Endothelial cell of hepatic sinusoid (primary cell): ENCODE results near the gene SKA1.
"Not testable (repeated sequence)": the region's sequence is repeated elsewhere in the genome, so short reads cannot be mapped to it uniquely, and the experiment has no call there.

Experiments
- in situ Hi-C: cut with HindIII; loops from 2 replicates; pipeline ENCODE4 v1.10.0; 2017; ENCODE audit warnings: low sequenced_read_pairs

SKA1 gene

DNA sequence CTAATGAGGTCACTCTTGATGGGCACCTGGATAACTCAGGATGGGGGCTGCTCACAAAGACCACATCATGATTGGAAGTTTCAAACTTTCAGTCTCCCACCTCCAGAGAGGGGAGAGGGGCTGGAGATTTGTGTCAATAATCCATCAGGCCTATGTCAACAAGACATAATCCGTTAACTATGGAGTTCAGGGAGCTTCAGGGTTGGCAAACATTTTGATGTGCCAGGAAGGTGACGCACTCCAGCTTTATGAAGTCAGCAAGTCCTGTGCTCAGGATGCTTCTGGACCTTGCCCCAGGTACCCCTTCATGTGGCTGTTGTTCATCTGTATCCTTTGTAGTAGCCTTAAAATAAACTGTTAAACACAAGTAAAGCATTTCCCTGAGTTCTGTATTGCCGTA lies 19.0 kb downstream of the SKA1 start:
- in situ Hi-C loops = no loop called here

GRCh38 chr18:50395093-50395492 lies 20.2 kb downstream of the SKA1 start:
- in situ Hi-C loops = no loop called here

DNA sequence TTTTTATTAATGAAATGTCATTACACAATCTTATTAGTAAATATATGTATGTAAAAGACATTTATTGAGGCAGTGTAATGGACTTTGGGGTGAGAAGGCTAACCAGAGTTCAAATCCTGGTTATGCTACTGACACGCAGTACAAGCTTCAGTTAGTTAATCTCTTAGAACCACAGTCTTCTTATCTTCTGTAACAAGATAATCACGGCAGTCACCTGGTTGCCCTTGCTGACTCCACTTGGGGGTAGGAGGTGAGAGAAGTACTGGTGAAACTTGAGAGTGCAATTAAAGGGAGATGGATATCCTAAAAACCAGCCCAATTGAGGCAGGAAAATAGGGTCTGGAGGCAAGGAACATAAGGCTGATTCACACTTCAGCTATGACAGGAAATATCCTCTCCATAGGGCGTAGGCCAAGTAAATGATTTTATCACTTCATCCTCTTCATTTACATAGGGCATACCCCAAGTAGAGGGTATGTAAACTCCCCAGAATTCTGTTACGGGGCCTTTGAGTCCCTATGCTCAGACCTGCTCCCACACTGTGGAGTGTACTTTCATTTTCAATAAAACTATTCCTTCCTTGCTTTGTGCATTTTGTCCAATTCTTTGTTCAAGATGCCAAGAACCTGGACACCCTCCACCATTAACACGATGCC lies 21.3 kb downstream of the SKA1 start:
- in situ Hi-C loops = no loop called here

DNA sequence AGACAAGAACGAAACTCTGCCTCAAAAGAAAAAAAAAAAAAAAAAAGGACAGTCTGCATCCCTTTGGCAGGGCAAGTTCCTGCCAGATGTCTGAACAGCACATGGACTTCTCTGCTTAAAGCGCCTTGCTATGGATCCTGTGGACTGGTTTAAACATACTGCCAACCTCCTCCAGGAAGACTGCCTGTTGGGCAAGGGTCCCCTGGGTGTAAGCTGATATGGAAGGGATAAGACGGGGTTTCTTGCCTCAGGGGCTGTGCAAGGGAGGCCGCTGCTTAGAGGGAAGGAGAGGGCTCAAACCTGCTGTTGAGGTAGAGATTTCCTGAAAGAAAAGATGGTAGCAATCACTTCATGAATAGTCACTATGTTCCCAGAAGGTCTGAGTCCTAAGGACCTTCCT lies 22.2 kb downstream of the SKA1 start:
- in situ Hi-C loops = no loop called here

- in situ Hi-C loops = no loop called here
These were observed 23.3 kb downstream of the SKA1 start for GRCh38 chr18:50398099-50398498.

DNA sequence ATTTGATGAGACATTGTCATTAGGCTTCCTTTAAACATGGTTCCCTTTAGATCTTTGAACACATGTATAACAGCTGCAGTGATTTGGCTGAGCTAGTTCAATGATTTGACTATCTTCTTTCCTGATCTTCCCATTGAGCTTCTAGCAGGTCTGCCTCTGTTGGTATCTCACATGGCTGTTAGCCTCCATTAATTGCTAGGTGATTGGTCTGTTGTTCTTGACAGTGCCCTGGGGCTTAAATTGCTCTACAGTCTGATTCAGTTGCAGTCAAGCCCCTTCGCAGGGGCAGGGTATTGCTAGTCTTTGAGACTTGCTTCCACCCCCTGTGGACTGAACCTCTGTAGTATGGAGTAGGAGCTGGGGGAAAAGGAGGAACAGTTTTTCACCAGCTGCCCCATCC lies 24.1 kb downstream of the SKA1 start:
- in situ Hi-C loops = no loop called here

DNA sequence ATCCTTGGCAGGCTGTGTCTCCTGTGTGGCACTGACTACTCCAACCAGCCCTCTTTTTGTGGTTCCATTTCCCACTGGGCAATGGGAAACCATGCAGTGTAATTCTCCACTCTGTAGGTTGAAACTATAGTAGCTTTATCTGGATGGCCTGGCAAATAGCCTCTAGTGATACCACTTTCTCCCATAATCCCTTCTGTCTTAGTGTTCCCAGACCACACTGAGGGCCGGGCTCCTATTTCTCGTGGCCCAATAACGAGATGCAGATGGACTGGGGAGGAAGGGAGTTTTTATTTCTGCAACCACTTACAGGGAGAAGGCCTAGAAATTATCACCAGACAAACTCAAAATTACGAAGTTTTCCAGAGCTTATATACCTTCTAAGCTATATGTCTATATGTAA lies 24.7 kb downstream of the SKA1 start:
- in situ Hi-C loops = no loop called here

DNA sequence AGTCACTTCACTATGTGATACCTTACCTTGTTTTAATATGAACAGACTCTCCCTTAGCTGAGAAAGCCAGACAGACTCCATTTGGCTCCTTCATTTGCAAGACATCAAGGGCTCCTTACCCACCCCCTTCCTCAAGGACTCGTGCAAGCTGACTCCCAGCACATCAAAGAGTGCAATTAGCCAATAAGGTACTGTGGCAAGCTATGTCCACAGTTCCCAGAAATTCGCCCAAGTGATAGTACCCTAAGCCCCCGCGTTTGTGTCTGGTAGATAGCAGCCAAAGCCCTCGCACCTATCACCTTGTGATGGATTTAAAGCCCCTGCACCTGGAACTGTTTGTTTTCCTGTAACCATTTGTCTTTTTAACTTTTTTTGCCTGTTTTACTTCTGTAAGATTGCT lies 25.6 kb downstream of the SKA1 start:
- in situ Hi-C loops = not testable (repeated sequence)

DNA sequence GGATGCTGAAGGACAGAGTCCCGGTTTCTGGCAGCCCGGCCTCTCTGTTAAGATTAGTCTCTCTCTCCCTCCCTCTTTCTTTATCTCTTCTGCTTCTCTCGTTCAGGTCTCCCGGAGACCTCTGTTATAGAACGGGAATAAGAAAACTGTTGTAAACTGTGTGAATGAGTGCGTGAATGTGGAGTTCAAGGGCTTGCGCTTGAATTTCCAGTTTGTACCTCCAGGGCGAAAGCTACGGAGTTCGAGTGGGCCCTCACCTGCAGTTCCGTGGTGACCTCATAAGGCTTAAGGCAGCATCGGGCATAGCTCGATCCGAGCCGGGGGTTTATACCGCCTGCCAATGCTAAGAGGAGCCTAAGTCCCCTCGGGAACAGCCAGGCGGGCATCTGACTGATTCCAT lies 26.4 kb downstream of the SKA1 start:
- in situ Hi-C loops = no loop called here

DNA sequence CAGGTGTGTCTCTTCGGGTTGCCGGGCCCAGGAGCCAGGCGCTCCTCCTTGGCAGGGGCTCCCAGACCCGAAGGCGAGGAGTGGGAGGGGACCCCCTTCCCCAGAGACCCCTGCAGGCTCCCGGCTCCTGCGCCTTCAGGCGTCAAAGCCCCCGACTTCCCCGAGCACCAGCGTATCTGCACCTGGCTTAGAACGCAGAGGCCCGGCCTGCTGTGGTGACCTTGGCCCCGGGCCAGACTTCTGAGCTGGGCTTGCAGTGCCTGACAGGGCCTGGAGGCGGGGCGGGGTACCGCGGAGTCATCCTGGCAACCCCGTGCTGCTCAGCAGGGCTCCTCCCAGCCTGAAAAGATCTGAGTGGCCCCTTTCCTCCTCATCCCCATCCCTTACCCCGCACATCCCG lies 27.0 kb downstream of the SKA1 start:
- in situ Hi-C loops = no loop called here

- in situ Hi-C loops = not testable (repeated sequence)
These were observed 30.1 kb downstream of the SKA1 start for GRCh38 chr18:50404752-50405581.

GRCh38 chr18:50405582-50406271 lies 30.9 kb downstream of the SKA1 start:
- in situ Hi-C loops = no loop called here

DNA sequence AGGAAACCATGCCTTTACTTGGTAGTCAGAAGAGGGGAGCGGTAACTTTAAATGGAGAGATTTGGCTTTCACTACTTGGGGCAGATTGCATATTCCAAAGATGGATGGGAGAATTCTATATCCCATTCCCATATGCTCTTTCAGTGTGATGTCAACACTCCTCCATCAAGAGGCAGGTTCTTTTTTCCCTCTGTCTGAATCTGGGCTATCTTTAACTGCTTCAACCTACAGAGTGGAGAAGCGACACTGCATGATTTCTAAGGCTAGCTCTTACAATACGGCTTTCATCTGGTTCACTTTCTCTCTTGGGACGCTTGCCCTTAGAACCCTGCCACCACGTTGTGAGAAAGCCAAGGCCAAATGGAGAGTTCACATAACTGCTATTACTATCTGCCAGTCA lies 34.4 kb downstream of the SKA1 start:
- in situ Hi-C loops = no loop called here

DNA sequence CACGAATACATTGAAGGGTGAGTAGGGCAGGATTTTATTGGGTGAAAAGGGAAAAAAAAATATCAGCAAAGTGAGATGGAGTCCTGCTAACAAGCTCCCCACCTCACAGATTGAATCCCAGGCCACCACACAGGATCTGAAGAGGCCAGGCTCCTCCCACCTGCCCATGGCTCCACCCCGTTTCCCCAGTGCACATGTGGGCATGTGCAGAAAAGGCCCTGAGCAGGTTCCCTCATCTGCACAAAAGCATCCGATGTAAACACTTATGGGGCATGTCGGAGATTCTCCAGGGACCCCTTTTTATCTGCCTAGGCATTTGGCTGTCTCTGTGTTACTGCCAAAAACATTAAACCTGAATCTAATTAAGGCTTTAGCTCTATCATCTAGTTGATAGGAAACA lies 35.2 kb downstream of the SKA1 start:
- in situ Hi-C loops = no loop called here

DNA sequence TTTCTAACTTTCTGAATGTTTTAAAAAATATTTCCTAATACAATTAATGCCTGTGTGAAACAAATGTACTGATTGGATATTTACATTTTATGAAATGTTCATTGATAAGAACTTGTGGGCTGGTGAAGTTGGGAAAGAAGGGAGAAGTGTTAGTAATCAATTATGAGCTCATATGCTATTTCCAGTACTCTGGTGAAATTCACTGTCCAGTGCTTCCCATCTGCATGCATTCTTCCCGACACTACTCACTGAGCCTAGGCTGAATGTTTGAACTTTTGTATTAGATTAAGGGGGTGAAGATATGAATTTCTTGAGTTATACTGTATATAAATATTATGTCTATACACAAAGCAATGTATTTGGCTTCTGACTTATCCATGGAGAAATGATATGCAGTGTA lies 36.0 kb downstream of the SKA1 start:
- in situ Hi-C loops = no loop called here

- in situ Hi-C loops = not testable (repeated sequence)
These were observed 42.0 kb downstream of the SKA1 start for GRCh38 chr18:50416832-50417231.

DNA sequence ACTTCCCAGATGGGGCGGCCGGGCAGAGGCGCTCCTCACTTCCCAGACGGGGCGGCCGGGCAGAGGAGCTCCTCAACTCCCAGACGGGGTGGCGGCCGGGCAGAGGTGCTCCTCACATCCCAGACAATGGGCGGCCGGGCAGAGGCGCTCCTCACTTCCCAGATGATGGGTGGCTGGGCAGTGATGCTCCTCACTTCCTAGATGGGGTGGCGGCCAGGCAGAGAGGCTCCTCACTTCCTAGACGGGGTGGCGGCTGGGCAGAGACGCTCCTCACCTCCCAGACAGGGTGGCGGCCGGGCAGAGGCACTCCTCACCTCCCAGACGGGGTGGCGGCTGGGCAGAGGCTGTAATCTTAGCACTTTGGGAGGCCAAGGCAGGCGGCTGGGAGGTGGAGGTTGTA lies 42.9 kb downstream of the SKA1 start:
- in situ Hi-C loops = not testable (repeated sequence)

DNA sequence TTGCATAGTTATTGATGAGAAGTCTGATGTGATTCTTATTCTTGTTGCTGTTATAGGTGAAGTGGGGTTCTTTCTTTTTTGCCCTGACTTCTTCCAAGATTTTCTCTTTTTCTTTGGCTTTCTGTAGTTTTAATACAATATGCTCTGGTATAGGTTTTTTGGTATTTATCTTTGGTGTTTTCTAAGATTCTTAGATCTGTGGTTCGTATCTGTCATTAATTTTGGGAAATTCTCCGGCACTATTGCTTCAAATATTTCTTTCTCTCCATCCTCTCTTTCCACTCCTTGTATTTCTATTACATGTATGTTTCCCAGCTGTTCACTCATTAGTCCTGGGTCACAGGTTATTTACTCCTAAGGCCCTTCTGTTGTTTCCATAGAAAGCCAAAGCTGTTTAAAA lies 43.8 kb downstream of the SKA1 start:
- in situ Hi-C loops = no loop called here

DNA sequence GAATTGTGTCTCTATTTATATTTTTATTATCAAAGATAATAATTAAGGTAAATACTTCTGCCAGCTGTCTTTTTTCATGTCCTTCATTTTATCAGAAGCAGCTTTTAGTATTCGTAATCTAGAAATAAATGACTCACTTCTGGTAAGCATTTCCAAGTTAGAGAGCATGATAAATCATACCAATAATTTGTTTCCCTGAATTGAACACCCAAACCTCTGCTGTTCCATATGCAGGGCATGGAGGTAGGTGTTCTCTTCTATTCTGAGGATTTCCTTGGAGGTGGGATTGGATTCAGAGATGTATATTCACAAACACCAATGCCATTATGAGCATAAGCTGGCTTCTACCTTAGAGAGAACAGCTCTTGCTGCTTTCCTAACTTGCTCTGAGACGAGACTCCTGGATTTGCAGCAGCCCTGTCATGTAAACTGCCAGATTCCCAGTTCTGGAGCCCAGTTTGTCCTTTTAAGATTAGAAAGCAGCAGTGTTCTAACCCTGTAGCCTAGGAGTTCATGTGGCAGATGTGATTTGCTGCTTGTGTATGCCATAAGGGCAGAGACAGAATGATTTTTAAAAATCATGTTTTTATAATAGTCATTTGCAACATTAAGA lies 47.5 kb downstream of the SKA1 start:
- in situ Hi-C loops = no loop called here

- in situ Hi-C loops = no loop called here
These were observed 50.2 kb downstream of the SKA1 start for GRCh38 chr18:50424877-50425690.

GRCh38 chr18:50427896-50428295 lies 53.0 kb downstream of the SKA1 start:
- in situ Hi-C loops = no loop called here
